Testis (tissue), 3 donors: ENCODE measurements around the gene OPCML. TPM values are rescaled to one million over a fixed set of nuclear protein-coding genes. Genes with fewer than 3 reads are reported as not detected.

Source experiments
- DNase-seq: peaks from one replicate; pipeline ENCODE4 v3.0.0-alpha.2; 2019
- H3K27ac ChIP-seq, 2 donors: fragments of 200-600 bp; sonication (generic); one replicate each; pipeline ENCODE4 v1.5.1; 2019
- H3K27me3 ChIP-seq: fragments of 200-600 bp; sonication (generic); one replicate; pipeline ENCODE4 v1.5.1; 2019
- H3K36me3 ChIP-seq: fragments of 200-600 bp; sonication (generic); one replicate; pipeline ENCODE4 v1.5.1; 2017; ENCODE audit warnings: low read depth; ENCODE audit errors: missing control alignments
- H3K4me1 ChIP-seq: fragments of 200-600 bp; sonication (generic); one replicate; pipeline ENCODE4 v1.5.1; 2019
- H3K4me3 ChIP-seq, 2 donors: fragments of 200-600 bp; sonication (generic); one replicate each; pipeline ENCODE4 v1.5.1; 2017 to 2019
- H3K9me3 ChIP-seq: fragments of 200-600 bp; sonication (generic); one replicate; pipeline ENCODE4 v1.5.1; 2017
- POLR2A ChIP-seq: fragments of 450-650 bp; IDR thresholded peaks from one replicate; pipeline ENCODE4 v1.6.1; 2017; ENCODE audit warnings: antibody characterized with exemption, mild to moderate bottlenecking, moderate library complexity
- WGBS, 2 donors: methylation state at CpG; one replicate each; pipeline ENCODE4 v1.1.5; 2018; 5-methylcytosine and 5-hydroxymethylcytosine counted together
- intact Hi-C: fragments of 100-400 bp; cut with DNase I; formaldehyde crosslinking; loops from one replicate; pipeline ENCODE4 v1.15.1; 2023; ENCODE audit warnings: low total_unique reads
- polyA plus RNA-seq: library from polyadenylated mRNA; stranded (reverse); fragments of 350-450 nt; fragmentation: Illumina TruSeq; extraction: RNeasy Lipid Tissue Mini Kit (QIAGEN cat#74804); gene quantifications from one replicate; pipeline ENCODE4 v1.2.3, GENCODE V29; 2014; ENCODE audit warnings: low read depth, low replicate concordance; ENCODE audit not compliant: insufficient read depth
- total RNA-seq, 2 donors: library from RNA; depleted of rRNA; stranded (reverse); fragments of >200 nt; gene quantifications; one replicate each; pipeline ENCODE4 v1.2.3, GENCODE V29; 2016
- TF ChIP-seq, protein P1 (sequence below), 3 experiments: fragments of 450-650 bp in 2 of 3; fragments of 200-600 bp in 1 of 3; sonication (generic) in 1 of 3; IDR thresholded peaks; one replicate each; pipeline ENCODE4 v1.5.1; 2016 to 2019; ENCODE audit warnings: antibody characterized with exemption in 3 of 3, mild to moderate bottlenecking in 2 of 3, moderate library complexity in 1 of 3

The OPCML gene
- total and polyA plus RNA-seq, 3 donors from 2014 or later: 0.16 to 2.7 (median 0.62) TPM

- H3K4me1 ChIP-seq: no peaks in the 10 kb centered on the region
- intact Hi-C loops: no loop called here
- 65 to 79% methylated on average over 26 to 54 of the region's 54 CpGs for WGBS, 2 donors
- no peaks in the 10 kb centered on the region for H3K36me3 ChIP-seq
- H3K27ac ChIP-seq: no peak overlapping the region
- H3K9me3 ChIP-seq: no peaks in the 10 kb centered on the region
- TF ChIP-seq POLR2A: no peak
- TF ChIP-seq, protein P1, sequence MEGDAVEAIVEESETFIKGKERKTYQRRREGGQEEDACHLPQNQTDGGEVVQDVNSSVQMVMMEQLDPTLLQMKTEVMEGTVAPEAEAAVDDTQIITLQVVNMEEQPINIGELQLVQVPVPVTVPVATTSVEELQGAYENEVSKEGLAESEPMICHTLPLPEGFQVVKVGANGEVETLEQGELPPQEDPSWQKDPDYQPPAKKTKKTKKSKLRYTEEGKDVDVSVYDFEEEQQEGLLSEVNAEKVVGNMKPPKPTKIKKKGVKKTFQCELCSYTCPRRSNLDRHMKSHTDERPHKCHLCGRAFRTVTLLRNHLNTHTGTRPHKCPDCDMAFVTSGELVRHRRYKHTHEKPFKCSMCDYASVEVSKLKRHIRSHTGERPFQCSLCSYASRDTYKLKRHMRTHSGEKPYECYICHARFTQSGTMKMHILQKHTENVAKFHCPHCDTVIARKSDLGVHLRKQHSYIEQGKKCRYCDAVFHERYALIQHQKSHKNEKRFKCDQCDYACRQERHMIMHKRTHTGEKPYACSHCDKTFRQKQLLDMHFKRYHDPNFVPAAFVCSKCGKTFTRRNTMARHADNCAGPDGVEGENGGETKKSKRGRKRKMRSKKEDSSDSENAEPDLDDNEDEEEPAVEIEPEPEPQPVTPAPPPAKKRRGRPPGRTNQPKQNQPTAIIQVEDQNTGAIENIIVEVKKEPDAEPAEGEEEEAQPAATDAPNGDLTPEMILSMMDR (IDR thresholded peaks at IDR 0.05): no peak
- no peaks in the 10 kb centered on the region for H3K27me3 ChIP-seq
- DNase-seq: no peak
- H3K4me3 ChIP-seq: no peak overlapping the region
Observed at GRCh38 chr11:133360860-133361688, 171.2 kb downstream of the OPCML start.

GRCh38 chr11:133355095-133355494 lies 177.2 kb downstream of the OPCML start:
- 64 to 66% methylated on average over 2 of the region's 2 CpGs for WGBS, 2 donors
- no peaks in the 10 kb centered on the region for H3K4me1 ChIP-seq
- TF ChIP-seq, protein P1 (IDR thresholded peaks at IDR 0.05): no peak
- no peak for TF ChIP-seq POLR2A
- H3K27me3 ChIP-seq: no peaks in the 10 kb centered on the region
- H3K36me3 ChIP-seq: no peaks in the 10 kb centered on the region
- H3K27ac ChIP-seq: no peak overlapping the region
- H3K4me3 ChIP-seq: no peak overlapping the region
- no peak for DNase-seq
- intact Hi-C loops: no loop called here
- no peaks in the 10 kb centered on the region for H3K9me3 ChIP-seq

DNA sequence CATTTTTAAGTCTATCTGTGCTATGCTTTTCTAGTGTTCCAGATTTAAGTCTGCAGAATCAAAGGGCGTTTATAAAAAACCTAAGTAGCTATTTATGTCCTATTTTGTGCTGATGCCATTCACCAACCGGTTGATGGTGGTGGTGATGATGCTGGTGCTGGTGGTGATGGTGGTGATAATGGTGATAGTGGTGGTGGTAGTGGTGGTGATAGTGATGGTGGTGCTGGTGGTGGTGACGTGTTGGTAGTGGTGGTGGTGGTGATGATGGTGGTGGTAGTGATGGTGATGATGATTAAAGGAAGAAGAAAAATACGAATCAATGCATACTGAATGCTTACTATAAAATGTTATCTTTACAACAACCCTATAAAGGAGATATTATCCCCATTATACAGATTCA lies 178.2 kb downstream of the OPCML start:
- Histone ChIP-seq H3K36me3 (no peaks in the 10 kb centered on the region), H3K27me3 (no peaks in the 10 kb centered on the region), H3K4me3 (no peak overlapping the region), H3K4me1 (no peaks in the 10 kb centered on the region), H3K27ac (no peak overlapping the region), H3K9me3 (no peaks in the 10 kb centered on the region)
- no peak for TF ChIP-seq POLR2A
- TF ChIP-seq, protein P1 (IDR thresholded peaks at IDR 0.05): no peak
- 87 to 89% methylated on average over 4 of the region's 4 CpGs for WGBS, 2 donors
- intact Hi-C loops: no loop called here
- no peak for DNase-seq

- H3K4me3 ChIP-seq: no peak overlapping the region
- H3K9me3 ChIP-seq: no peaks in the 10 kb centered on the region
- no peak overlapping the region for H3K27ac ChIP-seq
- no peaks in the 10 kb centered on the region for H3K36me3 ChIP-seq
- no peak for DNase-seq
- H3K27me3 ChIP-seq: no peaks in the 10 kb centered on the region
- no peaks in the 10 kb centered on the region for H3K4me1 ChIP-seq
- WGBS, 2 donors: 79% methylated on average over 3 of the region's 3 CpGs
- intact Hi-C loops: no loop called here
- no peak for TF ChIP-seq POLR2A
Observed at GRCh38 chr11:133350045-133350444, 182.3 kb downstream of the OPCML start.

- H3K4me3 ChIP-seq: no peak overlapping the region
- no peaks in the 10 kb centered on the region for H3K9me3 ChIP-seq
- no peaks in the 10 kb centered on the region for H3K27me3 ChIP-seq
- no peak for DNase-seq
- TF ChIP-seq, protein P1 (IDR thresholded peaks at IDR 0.05): no peak
- TF ChIP-seq POLR2A: no peak
- 89 to 90% methylated on average over 5 of the region's 5 CpGs for WGBS, 2 donors
- no peaks in the 10 kb centered on the region for H3K36me3 ChIP-seq
- no peaks in the 10 kb centered on the region for H3K4me1 ChIP-seq
- intact Hi-C loops: no loop called here
- no peak overlapping the region for H3K27ac ChIP-seq
Observed at GRCh38 chr11:133347988-133348387, 184.3 kb downstream of the OPCML start.
